A549 (cell line): ENCODE measurements around the gene MRPL58. TPM values are rescaled to one million over a fixed set of nuclear protein-coding genes. Genes with fewer than 3 reads are reported as not detected.

Source experiments
- ATAC-seq, 2 experiments: fragments of 200-7000 bp in 1 of 2; fragments of >200 bp in 1 of 2; cut with Nextera tagmentation in 1 of 2; cut with Tn5 transposase in 1 of 2; 3 replicates each; pipeline versions ENCODE4 v1.8.0 to v1.9.1; 2018 to 2020; ENCODE audit warnings: mild to moderate bottlenecking in 1 of 2, moderate library complexity in 1 of 2
- CTCF ChIA-PET: fragments of 300-600 bp; sonication (Branson Sonifier 250); formaldehyde crosslinking; extraction: SDS; loops from one replicate; lab custom pipeline; 2021; ENCODE audit warnings: antibody characterized with exemption, inconsistent platforms; lab: Yijun Ruan, JAX
- POLR2A ChIA-PET: fragments of 350-600 bp; formaldehyde crosslinking; extraction: SDS; loops from one replicate; lab custom pipeline; 2021; ENCODE audit warnings: antibody characterized with exemption, inconsistent platforms; lab: Yijun Ruan, JAX
- DNase-seq, 2 experiments: peaks; one replicate each; pipeline versions ENCODE4 v3.0.0 to v3.0.0-alpha.2; 2011 to 2016; ENCODE audit warnings: low read depth in 1 of 2, low spot score in 1 of 2
- FAIRE-seq: peaks from 2 replicates; lab custom pipeline; 2011; peaks lifted over from hg19 to GRCh38; lab: Jason Lieb, UNC
- H3K27ac ChIP-seq, 2 experiments: fragments of >200 bp; sonication (Bioruptor Twin); formaldehyde crosslinking; 3 replicates each; pipeline ENCODE4 v1.5.1; 2016 to 2017
- H3K4me1 ChIP-seq: fragments of >200 bp; sonication (Bioruptor Twin); formaldehyde crosslinking; 3 replicates; pipeline ENCODE4 v1.6.1; 2016
- H3K4me2 ChIP-seq: fragments of >200 bp; sonication (Bioruptor Twin); formaldehyde crosslinking; 3 replicates; pipeline ENCODE4 v1.6.1; 2016
- H3K4me3 ChIP-seq: fragments of >200 bp; sonication (Bioruptor Twin); formaldehyde crosslinking; 3 replicates; pipeline ENCODE4 v1.5.1; 2016
- H3K9me3 ChIP-seq: fragments of >200 bp; sonication (Bioruptor Twin); formaldehyde crosslinking; 3 replicates; pipeline ENCODE4 v1.6.1; 2016
- BCL3 ChIP-seq: fragments of >200 bp; sonication (Bioruptor Twin); formaldehyde crosslinking; IDR thresholded peaks from 3 replicates; pipeline ENCODE4 v1.6.1; 2016
- CTCF ChIP-seq: fragments of >200 bp; sonication (Bioruptor Twin); formaldehyde crosslinking; IDR thresholded peaks from 3 replicates; pipeline ENCODE4 v1.5.1; 2016
- E2F6 ChIP-seq: IDR thresholded peaks from 2 replicates; pipeline ENCODE4 v1.6.1; 2012; ENCODE audit warnings: low read depth, borderline replicate concordance
- EHF ChIP-seq: fragments of 250-450 bp; sonication (Bioruptor Pico); IDR thresholded peaks from 2 replicates; pipeline ENCODE4 v1.5.0; 2020; ENCODE audit warnings: mild to moderate bottlenecking
- ELK1 ChIP-seq: fragments of 150-350 bp; IDR thresholded peaks from 2 replicates; pipeline ENCODE4 v1.6.1; 2014; ENCODE audit warnings: low read depth, mild to moderate bottlenecking, low read length
- ESRRA ChIP-seq: fragments of 150-350 bp; IDR thresholded peaks from 2 replicates; pipeline ENCODE4 v1.6.1; 2014; ENCODE audit warnings: mild to moderate bottlenecking, low read length, borderline replicate concordance
- FOSB ChIP-seq: fragments of 250-450 bp; sonication (Bioruptor Pico); IDR thresholded peaks from 2 replicates; pipeline ENCODE4 v1.5.0; 2020; ENCODE audit warnings: mild to moderate bottlenecking, moderate library complexity
- HDAC2 ChIP-seq: fragments of 200-600 bp; sonication (generic); IDR thresholded peaks from 2 replicates; pipeline ENCODE4 v1.6.1; 2016
- HES2 ChIP-seq: fragments of >200 bp; sonication (Bioruptor Twin); formaldehyde crosslinking; IDR thresholded peaks from 2 replicates; pipeline ENCODE4 v1.6.1; 2016
- HOXA7 ChIP-seq: fragments of 250-450 bp; sonication (Bioruptor Pico); IDR thresholded peaks from 2 replicates; pipeline ENCODE4 v1.5.0; 2020; ENCODE audit warnings: mild to moderate bottlenecking, moderate library complexity
- HOXB13 ChIP-seq: fragments of 250-450 bp; sonication (Bioruptor Pico); IDR thresholded peaks from 2 replicates; pipeline ENCODE4 v1.5.0; 2020; ENCODE audit warnings: low read depth, mild to moderate bottlenecking, moderate library complexity
- JUNB ChIP-seq: fragments of >200 bp; sonication (Bioruptor Twin); formaldehyde crosslinking; IDR thresholded peaks from 2 replicates; pipeline ENCODE4 v1.6.1; 2016
- MAZ ChIP-seq: fragments of 150-350 bp; IDR thresholded peaks from 2 replicates; pipeline ENCODE4 v1.6.1; 2014; ENCODE audit warnings: antibody characterized with exemption, low read depth, low read length, borderline replicate concordance
- PHF8 ChIP-seq: fragments of 200-600 bp; sonication (generic); IDR thresholded peaks from 2 replicates; pipeline ENCODE4 v1.6.1; 2016; ENCODE audit warnings: low read depth, mild to moderate bottlenecking, antibody characterized with exemption, moderate library complexity, borderline replicate concordance
- POLR2A ChIP-seq: IDR thresholded peaks from 2 replicates; pipeline ENCODE4 v1.6.1; 2012; ENCODE audit warnings: mild to moderate bottlenecking, low read length
- RCOR1 ChIP-seq: fragments of 150-350 bp; IDR thresholded peaks from 2 replicates; pipeline ENCODE4 v1.6.1; 2014; ENCODE audit warnings: antibody characterized with exemption, low read length, low read depth
- REST ChIP-seq: fragments of 200-600 bp; sonication (generic); IDR thresholded peaks from 2 replicates; pipeline ENCODE4 v1.6.1; 2016; ENCODE audit warnings: antibody characterized with exemption, mild to moderate bottlenecking, moderate library complexity
- RNF2 ChIP-seq: fragments of 200-600 bp; sonication (generic); IDR thresholded peaks from 2 replicates; pipeline ENCODE4 v1.6.1; 2016; ENCODE audit warnings: low read depth, mild to moderate bottlenecking, antibody characterized with exemption, moderate library complexity, borderline replicate concordance
- TP53 ChIP-seq: fragments of 250-450 bp; sonication (Bioruptor Pico); IDR thresholded peaks from 2 replicates; pipeline ENCODE4 v1.5.0; 2021; ENCODE audit warnings: mild to moderate bottlenecking, moderate library complexity
- ZNF302 ChIP-seq: fragments of 250-450 bp; sonication (Bioruptor Pico); IDR thresholded peaks from 2 replicates; pipeline ENCODE4 v1.9.0; 2021; ENCODE audit warnings: inconsistent platforms, mild to moderate bottlenecking, moderate library complexity
- WGBS: methylation state at CpG from one replicate; pipeline ENCODE4 v1.1.6; 2017; ENCODE audit errors: missing lambda C conversion rate; 5-methylcytosine and 5-hydroxymethylcytosine counted together
- polyA plus RNA-seq, 4 experiments: library from polyadenylated mRNA; depleted of rRNA in 3 of 4; stranded (reverse); fragments of >200 nt; fragmentation: RNase III in 1 of 4; extraction: RNeasy Plus Mini Kit Qiagen cat#74134 plus additional on column Dnase treatment in 1 of 4; gene quantifications; 2 replicates in 3 of 4; 3 replicates in 1 of 4; pipeline ENCODE4 v1.2.3, GENCODE V29; 2011 to 2017

The MRPL58 gene
- polyA plus RNA-seq, 2 of the 4 experiments (the other 2 are of a cell fraction): 89.4 to 127 TPM

GRCh38 chr17:74986206-74986576, 26.3 kb upstream of the MRPL58 start:
- H3K27ac ChIP-seq: no peak overlapping the region
- DNase-seq (no peak), FAIRE-seq (no peak), ATAC-seq (no peak)
- TF ChIP-seq ZNF302 (CRISPR knock-in tag): no peak
- no peak for TF ChIP-seq CTCF
- no peak for TF ChIP-seq JUNB
- TF ChIP-seq E2F6: no peak
- TF ChIP-seq MAZ: no peak
- TF ChIP-seq POLR2A: no peak
- no peak for TF ChIP-seq PHF8
- no peak for TF ChIP-seq HES2
- no peak for TF ChIP-seq HOXB13 (CRISPR knock-in tag)
- TF ChIP-seq FOSB: no peak
- no peak for TF ChIP-seq RCOR1
- no peak for TF ChIP-seq HOXA7 (CRISPR knock-in tag)
- no peak for TF ChIP-seq RNF2
- TF ChIP-seq ELK1: no peak
- no peak for TF ChIP-seq ESRRA
- TF ChIP-seq EHF (CRISPR knock-in tag): no peak
- TF ChIP-seq BCL3: no peak
- TF ChIP-seq HDAC2: no peak
- TF ChIP-seq REST: no peak
- no peak for TF ChIP-seq TP53 (CRISPR knock-in tag)
- peaks cover 47% of the 10 kb centered on the region for H3K4me1 ChIP-seq
- no peaks in the 10 kb centered on the region for H3K9me3 ChIP-seq
- 89% methylated on average over 3 of the region's 3 CpGs for WGBS
- H3K4me2 ChIP-seq: no peak overlapping the region
- CTCF ChIA-PET: interaction anchor here (1.6 to 4.2 kb wide), 4 partner anchors 13 to 28 kb away, joined by 3 to 53 read pairs (median 16); partner anchors contain the start of genes HID1 and MRPL58
- POLR2A ChIA-PET: no interaction called here
- H3K4me3 ChIP-seq: no peak overlapping the region
